GM21515 (cell line): Measurements from ENCODE around the gene MAD1L1.

Source experiments
- ATAC-seq: cut with Tn5 transposase; IDR thresholded peaks from one replicate; pipeline ENCODE4 v1.9.1; 2021; ENCODE audit not compliant: unreplicated experiment

Gene MAD1L1

GRCh38 chr7:1993031-1993695, 239.6 kb downstream of the MAD1L1 start:
- no peak for ATAC-seq

DNA sequence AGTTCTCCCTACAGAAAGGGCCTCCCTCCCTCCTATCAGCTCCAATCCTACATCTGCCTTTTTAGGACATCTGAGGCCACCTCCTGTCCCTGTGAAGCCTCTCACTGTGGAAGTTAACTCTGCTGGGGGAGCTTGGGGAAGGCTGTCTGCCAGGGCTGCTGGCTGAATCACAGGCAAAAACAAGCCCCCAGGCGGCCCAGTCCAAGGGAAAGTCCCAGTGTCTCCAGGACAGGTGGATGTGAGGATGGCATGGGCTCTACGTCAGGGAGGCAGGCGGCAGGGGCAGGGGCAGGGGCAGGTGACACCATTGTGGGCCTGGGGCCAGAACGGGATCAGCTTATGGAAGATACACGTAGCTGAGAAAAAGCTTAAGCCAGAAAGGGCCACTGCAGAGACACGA, 240.2 kb downstream of the MAD1L1 start:
- no peak for ATAC-seq

- no peak for ATAC-seq
These were observed 242.6 kb downstream of the MAD1L1 start for GRCh38 chr7:1990001-1990670.

DNA sequence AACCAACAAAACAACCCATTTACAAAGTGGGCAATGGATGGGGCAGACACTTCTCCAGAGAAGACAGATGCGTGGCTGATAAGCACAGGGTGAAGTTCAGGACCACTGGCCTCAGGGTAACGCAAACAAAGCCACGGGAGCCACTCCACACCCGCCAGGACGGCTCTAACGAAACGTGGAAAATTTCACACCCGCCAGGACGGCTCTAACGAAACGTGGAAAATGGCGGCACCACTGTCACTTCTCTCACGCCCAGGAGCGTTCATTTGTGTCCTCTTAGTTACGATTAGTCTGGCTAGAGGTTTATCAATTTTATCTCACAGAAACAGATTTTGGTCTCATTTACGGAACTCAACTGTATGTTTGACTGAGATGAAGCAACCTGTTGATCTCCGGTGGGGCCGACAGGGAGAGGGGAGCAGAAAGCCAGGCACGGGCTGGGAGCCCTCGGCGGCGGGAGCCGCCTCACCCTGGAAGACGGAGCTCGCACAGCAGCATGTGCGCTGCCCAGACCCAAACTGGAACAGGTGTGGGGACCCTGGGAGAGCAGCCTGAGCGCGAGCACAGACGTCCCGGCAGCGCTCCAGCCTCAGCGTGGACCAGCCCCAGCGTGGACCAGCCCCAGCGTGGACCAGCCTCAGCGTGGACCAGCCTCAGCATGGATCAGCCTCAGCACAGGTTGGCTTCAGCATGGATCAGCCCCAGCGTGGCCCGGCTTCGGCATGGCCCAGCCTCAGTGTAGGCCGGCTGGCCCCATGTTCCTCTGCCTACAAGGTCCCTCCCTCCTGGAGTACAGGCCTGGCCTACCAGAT, 243.5 kb downstream of the MAD1L1 start:
- ATAC-seq: no peak

- no peak for ATAC-seq
These were observed 244.2 kb downstream of the MAD1L1 start for GRCh38 chr7:1988533-1988930.

GRCh38 chr7:1987591-1988532, 244.9 kb downstream of the MAD1L1 start:
- no peak for ATAC-seq

- ATAC-seq: no peak
These were observed 245.6 kb downstream of the MAD1L1 start for GRCh38 chr7:1987084-1987535.

- no peak for ATAC-seq
These were observed 246.2 kb downstream of the MAD1L1 start for GRCh38 chr7:1986366-1987083.

- ATAC-seq: no peak
These were observed 246.8 kb downstream of the MAD1L1 start for GRCh38 chr7:1985936-1986335.

DNA sequence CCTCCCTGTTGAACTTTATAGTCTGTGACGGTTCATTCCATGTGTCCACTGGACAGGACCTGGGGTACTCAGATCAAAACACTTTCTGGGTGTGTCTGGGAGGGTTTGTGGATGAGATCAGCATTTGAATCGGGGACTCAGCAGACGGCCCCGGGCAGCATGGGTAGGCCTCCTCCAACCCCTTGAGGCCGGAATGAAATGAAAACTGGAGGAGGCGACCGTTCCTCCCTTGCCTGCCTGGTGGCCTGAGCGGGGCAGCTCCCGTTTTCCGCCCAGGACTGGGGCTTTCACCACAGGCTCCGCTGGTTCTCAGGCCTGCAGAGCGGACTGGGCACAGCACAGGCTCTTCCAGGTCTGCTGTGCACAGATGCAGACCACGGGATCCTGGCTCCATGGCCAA, 247.7 kb downstream of the MAD1L1 start:
- no peak for ATAC-seq

GRCh38 chr7:1981878-1982230, 250.9 kb downstream of the MAD1L1 start:
- no peak for ATAC-seq

GRCh38 chr7:1981201-1981877, 251.4 kb downstream of the MAD1L1 start:
- ATAC-seq: no peak

GRCh38 chr7:1979591-1980560, 252.9 kb downstream of the MAD1L1 start:
- peak; percentile 66 for ATAC-seq

- ATAC-seq: no peak
These were observed 253.8 kb downstream of the MAD1L1 start for GRCh38 chr7:1978656-1979590.

DNA sequence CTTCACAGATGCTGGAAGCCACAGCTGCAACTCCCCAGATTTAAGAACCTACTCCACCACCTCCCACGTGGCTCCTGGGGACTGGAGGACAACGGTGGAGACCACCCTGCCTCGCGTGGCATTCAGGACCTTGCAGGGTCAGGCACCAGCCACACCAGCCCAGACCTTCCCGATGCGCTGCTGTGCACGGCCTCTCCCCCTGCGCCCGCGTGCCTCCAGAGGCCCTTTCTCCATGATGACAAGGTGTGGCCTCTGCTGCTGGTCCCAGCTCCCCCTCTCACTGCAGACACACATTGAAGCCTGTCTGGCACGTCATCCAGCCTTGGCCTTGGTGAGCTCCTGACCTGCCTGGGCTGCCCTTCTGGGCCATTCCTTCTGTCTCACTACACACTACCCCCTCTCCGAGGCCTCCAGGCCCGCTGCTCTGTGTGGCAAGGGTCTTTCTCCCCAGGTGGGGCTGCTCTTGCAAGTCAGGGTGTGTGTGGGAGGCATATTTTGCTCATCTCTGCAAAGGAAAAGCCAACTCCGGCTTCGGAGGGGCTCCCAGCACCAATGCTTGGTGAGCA, 254.8 kb downstream of the MAD1L1 start:
- ATAC-seq: no peak

- ATAC-seq: no peak
These were observed 255.5 kb downstream of the MAD1L1 start for GRCh38 chr7:1977059-1977875.
